LNCaP clone FGC (cell line): ENCODE results near the gene RFPL1.
"Not testable (repeated sequence)": the region's sequence is repeated elsewhere in the genome, so short reads cannot be mapped to it uniquely, and the experiment has no call there.

Experiments used
- DNase-seq: peaks from one replicate; pipeline ENCODE4 v3.0.0-alpha.2; 2011; ENCODE audit warnings: low read depth
- H3K4me3 ChIP-seq: 2 replicates; pipeline ENCODE4 v1.5.1; 2011; ENCODE audit warnings: mild to moderate bottlenecking, low read depth, low read length, control low read depth
- CTCF ChIP-seq: IDR thresholded peaks from 2 replicates; pipeline ENCODE4 v1.5.1; 2012; ENCODE audit warnings: mild to moderate bottlenecking; ENCODE audit not compliant: control insufficient read depth, insufficient read depth; ENCODE audit errors: extremely low read depth

RFPL1 gene

DNA sequence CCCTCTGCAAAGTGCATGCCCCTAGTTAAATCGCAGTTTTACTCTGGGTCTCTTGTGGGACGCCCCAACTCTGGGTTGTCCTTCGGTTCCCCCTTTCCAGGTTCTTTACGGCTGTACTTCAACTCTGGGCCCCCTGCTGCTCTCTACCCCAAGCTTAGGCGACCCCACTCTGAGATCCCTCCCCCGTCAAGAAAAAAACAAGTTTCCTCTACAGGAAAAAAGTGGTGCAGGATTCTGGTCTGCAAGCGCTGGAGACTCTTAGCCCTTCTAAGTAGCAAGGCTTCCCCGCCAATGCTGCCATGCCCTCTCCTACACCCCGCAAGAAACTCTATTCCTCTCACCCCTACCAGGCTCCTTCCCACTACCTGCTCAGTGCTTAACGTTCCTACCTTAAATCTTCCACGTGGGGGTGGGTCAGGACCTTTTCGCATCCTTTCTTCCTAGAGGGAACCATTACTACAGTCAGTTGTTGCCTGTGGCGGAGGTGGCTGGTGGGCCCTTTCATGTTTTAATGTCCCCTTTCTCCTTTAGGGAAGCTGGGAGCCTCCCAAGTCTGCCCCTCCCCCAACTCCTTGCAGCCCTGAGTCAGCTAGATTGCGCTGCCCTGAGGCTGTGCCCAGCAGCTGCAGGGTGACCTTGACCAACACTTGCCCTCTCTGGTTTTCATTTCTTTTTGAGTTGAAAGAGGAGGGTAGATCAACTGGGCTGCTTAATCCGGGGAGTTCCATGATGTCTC lies 43.0 kb downstream of the RFPL1 start:
- no peak for DNase-seq
- TF ChIP-seq CTCF, result no peak
- no peak overlapping the region for H3K4me3 ChIP-seq

GRCh38 chr22:29482253-29482652 lies 43.9 kb downstream of the RFPL1 start:
- no peak overlapping the region for H3K4me3 ChIP-seq
- TF ChIP-seq CTCF, result no peak
- no peak for DNase-seq

DNA sequence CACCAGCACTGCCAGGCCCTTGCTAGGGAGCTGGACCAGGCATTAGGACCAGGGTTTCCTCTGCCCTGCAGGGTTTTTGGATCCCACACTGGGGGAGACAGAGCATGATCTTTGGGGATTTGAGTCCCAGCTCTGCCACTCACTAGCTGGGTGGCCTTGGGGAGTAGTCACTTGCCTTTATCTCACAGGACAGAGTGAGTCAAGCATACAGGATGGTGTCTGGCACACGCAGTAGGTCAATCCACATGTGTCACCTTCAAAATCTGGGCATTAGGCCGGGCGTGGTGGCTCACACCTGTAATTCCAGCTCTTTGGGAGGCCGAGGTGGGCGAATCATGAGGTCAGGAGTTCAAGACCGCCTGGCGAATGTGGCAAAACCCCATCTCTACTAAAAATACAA lies 44.3 kb downstream of the RFPL1 start:
- no peak for DNase-seq
- H3K4me3 ChIP-seq, result no peak overlapping the region
- TF ChIP-seq CTCF, result no peak

DNA sequence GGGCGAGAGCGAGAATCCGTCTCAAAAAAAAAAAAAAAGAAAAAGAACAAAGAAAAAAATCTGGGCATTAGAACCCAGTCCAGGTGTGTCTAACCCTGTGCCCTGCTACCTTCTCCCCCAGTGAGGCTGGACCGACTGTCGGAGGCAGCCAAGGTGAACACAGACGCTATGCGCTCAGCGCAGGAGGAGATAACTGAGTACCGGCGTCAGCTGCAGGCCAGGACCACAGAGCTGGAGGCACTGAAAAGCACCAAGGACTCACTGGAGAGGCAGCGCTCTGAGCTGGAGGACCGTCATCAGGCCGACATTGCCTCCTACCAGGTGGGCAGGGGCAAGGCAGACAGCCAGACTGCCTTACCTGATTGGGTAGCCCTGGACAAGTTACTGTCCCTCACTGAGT lies 44.9 kb downstream of the RFPL1 start:
- DNase-seq, result no peak
- TF ChIP-seq CTCF, result no peak
- H3K4me3 ChIP-seq, result no peak overlapping the region

DNA sequence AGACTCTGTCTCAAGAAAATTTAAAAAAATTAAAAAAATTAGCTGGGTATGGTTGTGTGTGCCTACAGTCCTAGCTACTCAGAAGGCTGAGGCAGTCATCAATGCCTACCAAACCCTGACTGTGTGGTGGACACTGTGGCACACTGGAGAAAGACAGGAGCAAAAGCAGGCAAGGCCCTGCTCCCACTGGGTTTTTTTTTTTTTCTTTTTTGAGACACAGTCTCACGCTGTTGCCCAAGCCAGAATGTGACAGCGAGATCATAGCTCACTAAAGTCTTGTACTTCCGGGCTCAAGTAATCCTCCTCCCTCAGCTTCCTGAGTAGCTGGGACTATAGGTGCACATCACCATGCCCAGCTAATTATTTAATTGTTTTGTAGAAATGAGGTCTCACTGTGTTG lies 46.3 kb downstream of the RFPL1 start:
- TF ChIP-seq CTCF, result no peak
- no peak overlapping the region for H3K4me3 ChIP-seq
- no peak for DNase-seq

GRCh38 chr22:29485448-29485847 lies 47.1 kb downstream of the RFPL1 start:
- no peak for TF ChIP-seq CTCF

GRCh38 chr22:29487426-29487986 lies 49.1 kb downstream of the RFPL1 start:
- H3K4me3 ChIP-seq, result no peak overlapping the region
- no peak for DNase-seq
- TF ChIP-seq CTCF, result no peak

More at GRCh38 chr22:29485448-29485847, 47.1 kb downstream of the RFPL1 start:
- no peak overlapping the region for H3K4me3 ChIP-seq
- DNase-seq, result no peak

DNA sequence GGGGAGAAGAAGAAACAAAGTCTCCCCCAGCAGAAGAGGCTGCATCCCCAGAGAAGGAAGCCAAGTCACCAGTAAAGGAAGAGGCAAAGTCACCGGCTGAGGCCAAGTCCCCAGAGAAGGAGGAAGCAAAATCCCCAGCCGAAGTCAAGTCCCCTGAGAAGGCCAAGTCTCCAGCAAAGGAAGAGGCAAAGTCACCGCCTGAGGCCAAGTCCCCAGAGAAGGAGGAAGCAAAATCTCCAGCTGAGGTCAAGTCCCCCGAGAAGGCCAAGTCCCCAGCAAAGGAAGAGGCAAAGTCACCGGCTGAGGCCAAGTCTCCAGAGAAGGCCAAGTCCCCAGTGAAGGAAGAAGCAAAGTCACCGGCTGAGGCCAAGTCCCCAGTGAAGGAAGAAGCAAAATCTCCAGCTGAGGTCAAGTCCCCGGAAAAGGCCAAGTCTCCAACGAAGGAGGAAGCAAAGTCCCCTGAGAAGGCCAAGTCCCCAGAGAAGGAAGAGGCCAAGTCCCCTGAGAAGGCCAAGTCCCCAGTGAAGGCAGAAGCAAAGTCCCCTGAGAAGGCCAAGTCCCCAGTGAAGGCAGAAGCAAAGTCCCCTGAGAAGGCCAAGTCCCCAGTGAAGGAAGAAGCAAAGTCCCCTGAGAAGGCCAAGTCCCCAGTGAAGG lies 50.9 kb downstream of the RFPL1 start:
- not testable (repeated sequence) for DNase-seq, H3K4me3 ChIP-seq
